Large intestine (tissue), 3 donors: ENCODE data around the gene PRICKLE1. TPM values are rescaled to one million over a fixed set of nuclear protein-coding genes. Genes with fewer than 3 reads are reported as not detected.
A peak's percentile ranks its signal among the peaks of the same experiment; 100 is the strongest.

Experiments used
- DNase-seq, 2 donors: peaks; one replicate each; pipeline versions ENCODE4 v3.0.0 to v3.0.0-alpha.2; 2013
- H3K27ac ChIP-seq: one replicate; pipeline ENCODE4 v1.5.1; 2013; ENCODE audit warnings: low read length
- H3K27me3 ChIP-seq: 2 replicates; pipeline ENCODE4 v1.6.1; 2013; ENCODE audit warnings: low read length; ENCODE audit not compliant: control insufficient read depth, insufficient read depth
- H3K36me3 ChIP-seq: 2 replicates; pipeline ENCODE4 v1.6.1; 2013; ENCODE audit warnings: low read length; ENCODE audit not compliant: control insufficient read depth, insufficient read depth
- H3K4me1 ChIP-seq: one replicate; pipeline ENCODE4 v1.6.1; 2013; ENCODE audit warnings: low read length; ENCODE audit not compliant: control insufficient read depth, insufficient read depth
- H3K4me3 ChIP-seq: one replicate; pipeline ENCODE4 v1.5.1; 2013; ENCODE audit warnings: low read length
- H3K9me3 ChIP-seq: one replicate; pipeline ENCODE4 v1.6.1; 2013; ENCODE audit warnings: mild to moderate bottlenecking, low read depth, low read length, moderate library complexity; ENCODE audit not compliant: control insufficient read depth
- WGBS: methylation state at CpG from one replicate; pipeline ENCODE4 v1.1.5; 2013; ENCODE audit warnings: low lambda C conversion rate; ENCODE audit not compliant: insufficient coverage; 5-methylcytosine and 5-hydroxymethylcytosine counted together
- polyA plus RNA-seq: library from polyadenylated mRNA; unstranded; fragments of 120-200 nt; gene quantifications from one replicate; pipeline ENCODE4 v1.2.1, GENCODE V29; 2013

PRICKLE1 gene
- polyA plus RNA-seq, 1 donor, result 6.0 TPM

GRCh38 chr12:42502682-42503081, 86.9 kb downstream of the PRICKLE1 start:
- DNase-seq, result no peak
- Histone ChIP-seq H3K27ac (no peak overlapping the region), H3K36me3 (no peaks in the 10 kb centered on the region), H3K9me3 (no peaks in the 10 kb centered on the region), H3K4me1 (no peaks in the 10 kb centered on the region), H3K27me3 (no peaks in the 10 kb centered on the region), H3K4me3 (no peak overlapping the region)
- 82% methylated on average over 2 of the region's 6 CpGs for WGBS

- Histone ChIP-seq H3K27me3 (no peaks in the 10 kb centered on the region), H3K4me1 (no peaks in the 10 kb centered on the region), H3K9me3 (no peaks in the 10 kb centered on the region), H3K36me3 (no peaks in the 10 kb centered on the region), H3K27ac (no peak overlapping the region), H3K4me3 (no peak overlapping the region)
- whole genome bisulfite sequencing, result 100% methylated on average over 2 of the region's 3 CpGs
- no peak for DNase-seq
Observed at GRCh38 chr12:42498549-42499247, 90.8 kb downstream of the PRICKLE1 start.

- WGBS, result no CpG with 5 or more reads among the region's 4 CpGs
- H3K36me3 ChIP-seq, result no peaks in the 10 kb centered on the region
- DNase-seq, result no peak
- no peaks in the 10 kb centered on the region for H3K9me3 ChIP-seq
- H3K27me3 ChIP-seq, result no peaks in the 10 kb centered on the region
- no peaks in the 10 kb centered on the region for H3K4me1 ChIP-seq
- no peak overlapping the region for H3K27ac ChIP-seq
- H3K4me3 ChIP-seq, result no peak overlapping the region
Observed at GRCh38 chr12:42496886-42497285, 92.7 kb downstream of the PRICKLE1 start.

GRCh38 chr12:42495244-42495643, 94.3 kb downstream of the PRICKLE1 start:
- Histone ChIP-seq H3K4me3 (no peak overlapping the region), H3K27me3 (no peaks in the 10 kb centered on the region), H3K4me1 (no peaks in the 10 kb centered on the region), H3K27ac (no peak overlapping the region), H3K36me3 (no peaks in the 10 kb centered on the region), H3K9me3 (no peaks in the 10 kb centered on the region)
- DNase-seq, result no peak
- WGBS, result no CpG with 5 or more reads among the region's 4 CpGs

GRCh38 chr12:42492267-42492666, 97.3 kb downstream of the PRICKLE1 start:
- Histone ChIP-seq H3K27ac (no peak overlapping the region), H3K4me1 (no peaks in the 10 kb centered on the region), H3K4me3 (no peak overlapping the region), H3K27me3 (no peaks in the 10 kb centered on the region), H3K36me3 (no peaks in the 10 kb centered on the region), H3K9me3 (no peaks in the 10 kb centered on the region)
- 60% methylated on average over 1 of the region's 1 CpG for WGBS
- DNase-seq, result no peak

GRCh38 chr12:42490261-42490842, 99.2 kb downstream of the PRICKLE1 start:
- DNase-seq, result no peak
- H3K9me3 ChIP-seq, result no peaks in the 10 kb centered on the region
- H3K4me1 ChIP-seq, result no peaks in the 10 kb centered on the region
- WGBS, result no CpG with 5 or more reads among the region's 5 CpGs
- no peak overlapping the region for H3K27ac ChIP-seq
- H3K27me3 ChIP-seq, result no peaks in the 10 kb centered on the region
- no peak overlapping the region for H3K4me3 ChIP-seq
- no peaks in the 10 kb centered on the region for H3K36me3 ChIP-seq

- DNase-seq, result no peak
- H3K27ac ChIP-seq, result no peak overlapping the region
- no peaks in the 10 kb centered on the region for H3K9me3 ChIP-seq
- no CpG with 5 or more reads among the region's 2 CpGs for WGBS
- H3K27me3 ChIP-seq, result no peaks in the 10 kb centered on the region
- no peak overlapping the region for H3K4me3 ChIP-seq
- no peaks in the 10 kb centered on the region for H3K36me3 ChIP-seq
- H3K4me1 ChIP-seq, result peaks cover 5% of the 10 kb centered on the region
Observed at GRCh38 chr12:42486407-42486806, 103.1 kb downstream of the PRICKLE1 start.

GRCh38 chr12:42485823-42486222, 103.7 kb downstream of the PRICKLE1 start:
- no peak overlapping the region for H3K27ac ChIP-seq
- no peak for DNase-seq
- H3K27me3 ChIP-seq, result no peaks in the 10 kb centered on the region
- H3K4me3 ChIP-seq, result no peak overlapping the region
- no peaks in the 10 kb centered on the region for H3K36me3 ChIP-seq
- no CpG with 5 or more reads among the region's 3 CpGs for WGBS
- H3K4me1 ChIP-seq, result peaks cover 5% of the 10 kb centered on the region
- H3K9me3 ChIP-seq, result no peaks in the 10 kb centered on the region

- Histone ChIP-seq H3K27ac (no peak overlapping the region), H3K9me3 (no peaks in the 10 kb centered on the region), H3K4me1 (peaks cover 5% of the 10 kb centered on the region), H3K4me3 (no peak overlapping the region), H3K36me3 (no peaks in the 10 kb centered on the region), H3K27me3 (no peaks in the 10 kb centered on the region)
- WGBS, result no CpG with 5 or more reads among the region's 3 CpGs
- no peak for DNase-seq
Observed at GRCh38 chr12:42484996-42485395, 104.5 kb downstream of the PRICKLE1 start.

GRCh38 chr12:42483521-42483790, 106.1 kb downstream of the PRICKLE1 start:
- DNase-seq, result peak in 1 of 2 donors; percentile 12
- peak overlapping the region; percentile 61 for H3K27ac ChIP-seq
- H3K4me3 ChIP-seq, result peak overlapping the region; percentile 65
- H3K4me1 ChIP-seq, result peaks cover 5% of the 10 kb centered on the region
- WGBS, result no CpG with 5 or more reads among the region's 30 CpGs
- H3K9me3 ChIP-seq, result no peaks in the 10 kb centered on the region
- H3K27me3 ChIP-seq, result no peaks in the 10 kb centered on the region
- H3K36me3 ChIP-seq, result no peaks in the 10 kb centered on the region
